GM23248 (cell line): ENCODE results near the gene PCDHA9.

ENCODE experiments used
- EZH2 ChIP-seq: fragments of 200-600 bp; sonication (generic); IDR thresholded peaks from 2 replicates; pipeline ENCODE4 v1.6.1; 2018; ENCODE audit warnings: antibody characterized with exemption, mild to moderate bottlenecking; ENCODE audit not compliant: insufficient read depth, poor library complexity, severe bottlenecking
- EZH2phosphoT487 ChIP-seq: fragments of 200-600 bp; sonication (generic); IDR thresholded peaks from 2 replicates; pipeline ENCODE4 v1.6.1; 2018; ENCODE audit warnings: antibody characterized with exemption, moderate library complexity, mild to moderate bottlenecking, low read depth; ENCODE audit not compliant: insufficient read depth

DNA sequence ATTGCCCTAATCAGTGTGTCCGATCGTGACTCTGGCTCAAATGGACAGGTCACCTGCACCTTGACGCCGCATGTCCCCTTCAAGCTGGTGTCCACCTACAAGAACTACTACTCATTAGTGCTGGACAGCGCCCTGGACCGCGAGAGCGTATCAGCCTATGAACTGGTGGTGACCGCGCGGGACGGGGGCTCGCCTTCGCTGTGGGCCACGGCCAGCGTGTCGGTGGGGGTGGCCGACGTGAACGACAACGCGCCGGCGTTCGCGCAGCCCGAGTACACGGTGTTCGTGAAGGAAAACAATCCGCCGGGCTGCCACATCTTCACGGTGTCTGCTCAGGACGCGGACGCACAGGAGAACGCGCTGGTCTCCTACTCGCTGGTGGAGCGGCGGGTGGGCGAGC is 35.2 kb downstream of the PCDHA9 start:
- TF ChIP-seq EZH2, result no peak
- TF ChIP-seq EZH2phosphoT487, result no peak
